Keratinocyte (primary cell): Measurements from ENCODE around the gene FAM83D.

Experiments used
- EZH2 ChIP-seq: IDR thresholded peaks from one replicate; pipeline ENCODE4 v1.6.1; 2012; ENCODE audit warnings: inconsistent platforms, mild to moderate bottlenecking, low read length, moderate library complexity
- TF ChIP-seq, protein P1 (sequence below), 3 experiments: IDR thresholded peaks in 1 of 3; conservative IDR thresholded peaks in 1 of 3; optimal IDR thresholded peaks in 1 of 3; 2 replicates in 2 of 3; 3 replicates in 1 of 3; pipeline versions ENCODE3 to v1.5.1; 2011; ENCODE audit warnings: low read length in 3 of 3, mild to moderate bottlenecking in 3 of 3, moderate library complexity in 2 of 3, control low read depth in 1 of 3, inconsistent platforms in 1 of 3; ENCODE audit not compliant: insufficient read depth in 2 of 3; ENCODE audit errors: extremely low read depth in 1 of 3

DNA sequence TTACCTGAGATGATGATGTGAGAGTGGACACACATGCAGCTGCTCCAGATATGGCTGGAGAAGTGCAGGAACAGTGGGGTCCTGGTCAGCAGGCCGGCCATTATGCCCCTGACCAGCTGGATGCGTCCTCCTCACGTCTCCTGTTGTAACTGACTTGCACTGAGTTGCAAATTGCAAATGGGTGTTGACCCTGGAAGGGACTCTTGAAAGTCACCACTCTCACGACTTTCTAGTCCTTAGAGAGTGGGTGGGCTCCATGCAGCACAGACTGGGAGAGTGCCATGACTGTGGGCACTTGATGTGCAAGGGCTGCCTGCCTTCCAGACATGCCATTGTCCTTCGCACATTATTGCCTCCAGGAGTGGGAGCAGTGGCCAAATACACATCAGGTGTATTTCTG lies 10.8 kb downstream of the FAM83D start:
- TF ChIP-seq, protein P1, sequence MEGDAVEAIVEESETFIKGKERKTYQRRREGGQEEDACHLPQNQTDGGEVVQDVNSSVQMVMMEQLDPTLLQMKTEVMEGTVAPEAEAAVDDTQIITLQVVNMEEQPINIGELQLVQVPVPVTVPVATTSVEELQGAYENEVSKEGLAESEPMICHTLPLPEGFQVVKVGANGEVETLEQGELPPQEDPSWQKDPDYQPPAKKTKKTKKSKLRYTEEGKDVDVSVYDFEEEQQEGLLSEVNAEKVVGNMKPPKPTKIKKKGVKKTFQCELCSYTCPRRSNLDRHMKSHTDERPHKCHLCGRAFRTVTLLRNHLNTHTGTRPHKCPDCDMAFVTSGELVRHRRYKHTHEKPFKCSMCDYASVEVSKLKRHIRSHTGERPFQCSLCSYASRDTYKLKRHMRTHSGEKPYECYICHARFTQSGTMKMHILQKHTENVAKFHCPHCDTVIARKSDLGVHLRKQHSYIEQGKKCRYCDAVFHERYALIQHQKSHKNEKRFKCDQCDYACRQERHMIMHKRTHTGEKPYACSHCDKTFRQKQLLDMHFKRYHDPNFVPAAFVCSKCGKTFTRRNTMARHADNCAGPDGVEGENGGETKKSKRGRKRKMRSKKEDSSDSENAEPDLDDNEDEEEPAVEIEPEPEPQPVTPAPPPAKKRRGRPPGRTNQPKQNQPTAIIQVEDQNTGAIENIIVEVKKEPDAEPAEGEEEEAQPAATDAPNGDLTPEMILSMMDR (optimal IDR thresholded peaks at IDR 0.05 in 1 of 3, IDR thresholded peaks at IDR 0.05 in 1 of 3, conservative IDR thresholded peaks at IDR 0.05 in 1 of 3; ENCODE audit: extremely low read depth in 1 of 3, insufficient read depth in 2 of 3, low read length in 3 of 3), result no peak
- TF ChIP-seq EZH2, result no peak
